ENCODE results near the gene ARL14.

Gene ARL14

GRCh38 chr3:160667452-160667851 is 9.5 kb upstream of the ARL14 start:
- H3K27ac ChIP-seq, result no peak overlapping the region
- no peaks in the 10 kb centered on the region for H4K20me1 ChIP-seq (ENCODE audit: insufficient read depth)
- no peak overlapping the region for H3K4me2 ChIP-seq
- H3K4me3 ChIP-seq (IDR thresholded peaks at IDR 0.05; ENCODE audit: insufficient read depth, low read depth, low read length), result no peak overlapping the region
- peaks cover 17% of the 10 kb centered on the region for H3K4me1 ChIP-seq (ENCODE audit: low read depth, poor library complexity, severe bottlenecking)
- H3K36me3 ChIP-seq (ENCODE audit: insufficient read depth), result no peaks in the 10 kb centered on the region
- no peak overlapping the region for H2AFZ ChIP-seq (ENCODE audit: low read depth)
- H3K27me3 ChIP-seq (ENCODE audit: insufficient read depth, low read depth), result no peaks in the 10 kb centered on the region
- H3K79me2 ChIP-seq (ENCODE audit: insufficient read depth, low read depth), result no peaks in the 10 kb centered on the region
- H3K9ac ChIP-seq, result no peak overlapping the region
- TF ChIP-seq CTCF (conservative IDR thresholded peaks at IDR 0.05; ENCODE audit: low read depth, low read length), result no peak

GRCh38 chr3:160668454-160668853 is 8.5 kb upstream of the ARL14 start:
- Histone ChIP-seq H2AFZ (ENCODE audit: low read depth) (no peak overlapping the region), H3K27ac (no peak overlapping the region), H3K4me2 (no peak overlapping the region), H3K4me1 (ENCODE audit: low read depth, poor library complexity, severe bottlenecking) (peaks cover 17% of the 10 kb centered on the region), H3K36me3 (ENCODE audit: insufficient read depth) (no peaks in the 10 kb centered on the region), H4K20me1 (ENCODE audit: insufficient read depth) (no peaks in the 10 kb centered on the region), H3K9ac (no peak overlapping the region), H3K27me3 (ENCODE audit: insufficient read depth, low read depth) (no peaks in the 10 kb centered on the region), H3K79me2 (ENCODE audit: insufficient read depth, low read depth) (no peaks in the 10 kb centered on the region), H3K4me3 (IDR thresholded peaks at IDR 0.05; ENCODE audit: insufficient read depth, low read depth, low read length) (no peak overlapping the region)
- TF ChIP-seq CTCF (conservative IDR thresholded peaks at IDR 0.05; ENCODE audit: low read depth, low read length), result no peak

DNA sequence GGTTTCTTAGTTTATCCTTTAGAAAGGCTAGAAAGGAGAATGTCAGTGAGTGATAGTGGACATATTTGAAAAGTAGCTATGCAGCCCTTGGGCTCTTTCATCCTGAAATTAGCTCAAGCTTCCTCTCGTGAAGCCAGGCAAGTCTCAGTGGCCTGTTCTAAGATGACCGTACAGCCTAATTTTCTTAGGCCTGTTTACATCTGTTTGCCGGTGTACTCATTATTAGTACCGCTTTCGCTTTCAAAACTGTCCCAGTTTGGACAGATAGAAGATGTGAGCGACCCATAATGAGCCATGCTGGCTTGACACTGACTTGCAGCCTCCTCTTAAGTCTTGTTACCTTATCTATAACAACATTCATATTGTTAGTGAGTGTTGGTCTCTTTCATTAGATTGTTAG is 5.7 kb upstream of the ARL14 start:
- Histone ChIP-seq H3K27ac (no peak overlapping the region), H3K79me2 (ENCODE audit: insufficient read depth, low read depth) (no peaks in the 10 kb centered on the region), H3K4me3 (IDR thresholded peaks at IDR 0.05; ENCODE audit: insufficient read depth, low read depth, low read length) (no peak overlapping the region), H3K9ac (no peak overlapping the region), H3K27me3 (ENCODE audit: insufficient read depth, low read depth) (no peaks in the 10 kb centered on the region), H3K4me1 (ENCODE audit: low read depth, poor library complexity, severe bottlenecking) (peaks cover 8% of the 10 kb centered on the region), H3K36me3 (ENCODE audit: insufficient read depth) (no peaks in the 10 kb centered on the region), H4K20me1 (ENCODE audit: insufficient read depth) (no peaks in the 10 kb centered on the region), H3K4me2 (peak overlapping the region; percentile 16; the same call in 1 of the 2 replicates), H2AFZ (ENCODE audit: low read depth) (peak overlapping the region; percentile 35; the same call in 1 of the 2 replicates)
- no peak for TF ChIP-seq CTCF (conservative IDR thresholded peaks at IDR 0.05; ENCODE audit: low read depth, low read length)

DNA sequence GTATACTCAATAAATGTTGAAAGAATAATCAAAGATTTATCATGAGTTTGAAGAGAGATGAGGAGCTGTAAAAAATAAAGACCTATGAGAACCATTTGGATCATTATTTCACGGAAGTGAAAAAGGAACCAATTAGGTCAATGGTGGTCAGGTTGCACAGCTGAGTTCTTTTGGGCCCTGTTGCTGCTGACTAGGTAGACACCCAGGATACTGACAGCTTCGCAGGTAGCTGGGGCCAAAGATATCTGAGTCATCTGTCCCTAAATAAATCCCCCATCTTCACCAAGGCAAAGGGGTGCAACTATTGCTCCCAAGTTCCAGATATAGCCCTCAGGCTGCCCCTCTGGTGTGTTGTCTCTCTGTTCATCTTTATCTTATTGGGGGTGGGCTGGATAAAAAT is 5.0 kb upstream of the ARL14 start:
- Histone ChIP-seq H3K4me2 (no peak overlapping the region), H3K9ac (no peak overlapping the region), H3K4me3 (IDR thresholded peaks at IDR 0.05; ENCODE audit: insufficient read depth, low read depth, low read length) (no peak overlapping the region), H3K79me2 (ENCODE audit: insufficient read depth, low read depth) (no peaks in the 10 kb centered on the region), H3K4me1 (ENCODE audit: low read depth, poor library complexity, severe bottlenecking) (peaks cover under 1% of the 10 kb centered on the region), H2AFZ (ENCODE audit: low read depth) (no peak overlapping the region), H3K27me3 (ENCODE audit: insufficient read depth, low read depth) (no peaks in the 10 kb centered on the region), H3K36me3 (ENCODE audit: insufficient read depth) (no peaks in the 10 kb centered on the region), H3K27ac (no peak overlapping the region), H4K20me1 (ENCODE audit: insufficient read depth) (no peaks in the 10 kb centered on the region)
- TF ChIP-seq CTCF (conservative IDR thresholded peaks at IDR 0.05; ENCODE audit: low read depth, low read length), result no peak

Measured in KMS-11 (cell line).